ENCODE data around the gene R3HDM1. TPM values are rescaled to one million over a fixed set of nuclear protein-coding genes. Genes with fewer than 3 reads are reported as not detected.

Gene R3HDM1
- total and polyA plus RNA-seq, 2 donors (not counting 1 experiment from before 2014, with no cell fraction given), result 23.7 to 57.8 TPM

DNA sequence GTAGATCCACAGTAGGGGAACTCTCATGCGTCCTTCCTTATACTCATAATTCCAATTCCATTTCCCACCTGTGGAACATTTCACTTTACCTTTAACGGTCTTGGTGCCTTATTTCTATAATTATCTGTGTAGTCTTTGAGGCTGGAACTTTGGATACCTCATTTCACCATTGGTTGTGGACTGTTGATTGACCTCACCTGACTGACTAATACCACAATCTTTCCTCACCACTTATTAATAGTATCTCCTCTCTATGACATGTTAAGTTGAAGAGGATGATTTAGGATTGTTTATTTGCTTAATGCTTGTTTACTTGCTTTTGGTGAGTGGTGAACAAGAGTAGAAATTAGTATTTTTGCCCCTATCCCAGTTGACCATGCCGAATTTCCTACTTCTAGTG lies 50.0 kb downstream of the R3HDM1 start:
- POLR2A ChIA-PET, result no interaction called here
- Histone ChIP-seq H3K4me3 (ENCODE audit: control extremely low read depth in 1 of 5, extremely low read depth in 1 of 5, insufficient read depth in 1 of 5, low read depth in 2 of 5, low read length in 4 of 5) (no peak overlapping the region), H3K36me3 (replicated peaks in 1 of 2; ENCODE audit: control extremely low read depth in 1 of 2, control insufficient read depth in 1 of 2, extremely low read depth in 1 of 2, insufficient read depth in 2 of 2, low read length in 1 of 2) (peaks cover 0 to 1% of the 10 kb centered on the region in 2 experiments), H3K9ac (ENCODE audit: low read length) (no peak overlapping the region), H3K4me1 (ENCODE audit: control insufficient read depth in 2 of 2, insufficient read depth in 2 of 2, low read length in 2 of 2) (peaks cover 3 to 9% of the 10 kb centered on the region in 2 donors), H3K9me3 (ENCODE audit: control extremely low read depth in 1 of 3, control insufficient read depth in 2 of 3, insufficient read depth in 1 of 3, low read length in 2 of 3) (no peaks in the 10 kb centered on the region), H3K27ac (ENCODE audit: low read length in 2 of 2) (no peak overlapping the region), H3K79me2 (ENCODE audit: control insufficient read depth, insufficient read depth, low read length) (peaks cover 7% of the 10 kb centered on the region), H2AFZ (ENCODE audit: insufficient read depth, low read depth, low read length, poor library complexity, severe bottlenecking) (no peak overlapping the region), H3K4me2 (replicated peaks; ENCODE audit: low read depth, low read length, poor library complexity, severe bottlenecking) (no peak overlapping the region), H3K27me3 (replicated peaks in 1 of 4; ENCODE audit: control extremely low read depth in 1 of 4, control insufficient read depth in 3 of 4, insufficient read depth in 4 of 4, low read length in 3 of 4) (no peaks in the 10 kb centered on the region), H4K20me1 (ENCODE audit: control insufficient read depth, insufficient read depth, low read length, poor library complexity, severe bottlenecking) (no peaks in the 10 kb centered on the region)
- TF ChIP-seq EZH2 (IDR thresholded peaks at IDR 0.05; ENCODE audit: borderline replicate concordance, insufficient read depth, low read depth, low read length, poor library complexity, severe bottlenecking), result no peak
- TF ChIP-seq, protein P1, sequence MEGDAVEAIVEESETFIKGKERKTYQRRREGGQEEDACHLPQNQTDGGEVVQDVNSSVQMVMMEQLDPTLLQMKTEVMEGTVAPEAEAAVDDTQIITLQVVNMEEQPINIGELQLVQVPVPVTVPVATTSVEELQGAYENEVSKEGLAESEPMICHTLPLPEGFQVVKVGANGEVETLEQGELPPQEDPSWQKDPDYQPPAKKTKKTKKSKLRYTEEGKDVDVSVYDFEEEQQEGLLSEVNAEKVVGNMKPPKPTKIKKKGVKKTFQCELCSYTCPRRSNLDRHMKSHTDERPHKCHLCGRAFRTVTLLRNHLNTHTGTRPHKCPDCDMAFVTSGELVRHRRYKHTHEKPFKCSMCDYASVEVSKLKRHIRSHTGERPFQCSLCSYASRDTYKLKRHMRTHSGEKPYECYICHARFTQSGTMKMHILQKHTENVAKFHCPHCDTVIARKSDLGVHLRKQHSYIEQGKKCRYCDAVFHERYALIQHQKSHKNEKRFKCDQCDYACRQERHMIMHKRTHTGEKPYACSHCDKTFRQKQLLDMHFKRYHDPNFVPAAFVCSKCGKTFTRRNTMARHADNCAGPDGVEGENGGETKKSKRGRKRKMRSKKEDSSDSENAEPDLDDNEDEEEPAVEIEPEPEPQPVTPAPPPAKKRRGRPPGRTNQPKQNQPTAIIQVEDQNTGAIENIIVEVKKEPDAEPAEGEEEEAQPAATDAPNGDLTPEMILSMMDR (IDR thresholded peaks at IDR 0.05), result no peak
- no peaks in the 10 kb centered on the region for H3K9me3 Mint-ChIP-seq (ENCODE audit: insufficient read depth)
- intact Hi-C loops (cut with micrococcal nuclease), result no loop called here
- H3K4me1 Mint-ChIP-seq, result peaks cover 19% of the 10 kb centered on the region
- ATAC-seq (ENCODE audit: low read depth) (no peak), DNase-seq (no peak)
- whole genome bisulfite sequencing (ENCODE audit: insufficient coverage), result no CpG with 5 or more reads among the region's 3 CpGs
- H3K4me3 Mint-ChIP-seq, result no peak overlapping the region
- H3K27me3 Mint-ChIP-seq, result no peaks in the 10 kb centered on the region
- no peak overlapping the region for H3K27ac Mint-ChIP-seq
- CTCF ChIA-PET, result no interaction called here

DNA sequence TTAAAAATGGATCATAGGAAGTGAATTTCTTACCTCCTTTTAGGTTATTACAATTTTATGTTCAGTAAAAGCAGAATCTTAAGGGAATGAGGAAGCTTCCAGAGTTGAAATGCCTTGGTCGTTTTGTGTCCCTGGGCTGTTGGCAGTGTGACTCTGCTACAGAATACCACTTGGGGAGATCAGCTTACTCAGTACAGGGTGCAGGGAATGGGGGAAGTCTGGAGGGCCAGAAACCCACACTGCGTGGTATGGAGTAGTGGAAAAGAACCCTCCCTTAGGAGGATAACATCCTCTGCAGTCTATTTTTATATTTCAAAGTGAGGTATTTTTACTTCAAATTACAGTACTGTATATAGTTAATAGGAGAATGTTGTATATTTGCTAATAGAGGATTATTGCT lies 51.1 kb downstream of the R3HDM1 start:
- H3K27me3 ChIP-seq (replicated peaks in 1 of 4; ENCODE audit: control extremely low read depth in 1 of 4, control insufficient read depth in 3 of 4, insufficient read depth in 4 of 4, low read length in 3 of 4), result no peaks in the 10 kb centered on the region
- ATAC-seq (ENCODE audit: low read depth) (no peak), DNase-seq (no peak)
- Mint-ChIP-seq H3K4me1 (peaks cover 20% of the 10 kb centered on the region), H3K9me3 (ENCODE audit: insufficient read depth) (no peaks in the 10 kb centered on the region), H3K4me3 (no peak overlapping the region), H3K27ac (no peak overlapping the region), H3K27me3 (no peaks in the 10 kb centered on the region)
- peaks cover 0 to 1% of the 10 kb centered on the region in 2 experiments for H3K36me3 ChIP-seq (replicated peaks in 1 of 2; ENCODE audit: control extremely low read depth in 1 of 2, control insufficient read depth in 1 of 2, extremely low read depth in 1 of 2, insufficient read depth in 2 of 2, low read length in 1 of 2)
- no peak for TF ChIP-seq EZH2 (IDR thresholded peaks at IDR 0.05; ENCODE audit: borderline replicate concordance, insufficient read depth, low read depth, low read length, poor library complexity, severe bottlenecking)
- TF ChIP-seq, protein P1 (IDR thresholded peaks at IDR 0.05), result no peak
- intact Hi-C loops (cut with micrococcal nuclease), result no loop called here
- ChIA-PET POLR2A (no interaction called here), CTCF (no interaction called here)
- peaks cover 7% of the 10 kb centered on the region for H3K79me2 ChIP-seq (ENCODE audit: control insufficient read depth, insufficient read depth, low read length)
- H3K4me1 ChIP-seq (ENCODE audit: control insufficient read depth in 2 of 2, insufficient read depth in 2 of 2, low read length in 2 of 2), result peaks cover 3 to 9% of the 10 kb centered on the region in 2 donors
- no peak overlapping the region for H3K4me2 ChIP-seq (replicated peaks; ENCODE audit: low read depth, low read length, poor library complexity, severe bottlenecking)
- H3K27ac ChIP-seq (ENCODE audit: low read length in 2 of 2), result no peak overlapping the region
- H4K20me1 ChIP-seq (ENCODE audit: control insufficient read depth, insufficient read depth, low read length, poor library complexity, severe bottlenecking), result no peaks in the 10 kb centered on the region
- H3K9me3 ChIP-seq (ENCODE audit: control extremely low read depth in 1 of 3, control insufficient read depth in 2 of 3, insufficient read depth in 1 of 3, low read length in 2 of 3), result no peaks in the 10 kb centered on the region
- no peak overlapping the region for H2AFZ ChIP-seq (ENCODE audit: insufficient read depth, low read depth, low read length, poor library complexity, severe bottlenecking)
- no peak overlapping the region for H3K9ac ChIP-seq (ENCODE audit: low read length)
- 20% methylated on average over 1 of the region's 2 CpGs for WGBS (ENCODE audit: insufficient coverage)
- H3K4me3 ChIP-seq (ENCODE audit: control extremely low read depth in 1 of 5, extremely low read depth in 1 of 5, insufficient read depth in 1 of 5, low read depth in 2 of 5, low read length in 4 of 5), result no peak overlapping the region

Data from B cell (primary cell).